GF-D8 (cell line): ENCODE results near the gene FBXO21.
"Not testable (repeated sequence)": the region's sequence is repeated elsewhere in the genome, so short reads cannot be mapped to it uniquely, and the experiment has no call there.

Experiments used
- DNase-seq: peaks from one replicate; lab custom pipeline; 2025; lab: John Stamatoyannopoulos, UW

Gene FBXO21

GRCh38 chr12:117199956-117200744 lies 9.9 kb upstream of the FBXO21 start:
- not testable (repeated sequence) for DNase-seq

GRCh38 chr12:117196334-117196733 lies 6.1 kb upstream of the FBXO21 start:
- DNase-seq, result not testable (repeated sequence)

- DNase-seq, result not testable (repeated sequence)
Observed at GRCh38 chr12:117195027-117195426, 4.8 kb upstream of the FBXO21 start.

- DNase-seq, result no peak
Observed at GRCh38 chr12:117193903-117194302, 3.6 kb upstream of the FBXO21 start.

GRCh38 chr12:117192581-117192980 lies 2.3 kb upstream of the FBXO21 start:
- not testable (repeated sequence) for DNase-seq

- no peak for DNase-seq
Observed at GRCh38 chr12:117192057-117192456, 1.8 kb upstream of the FBXO21 start.

GRCh38 chr12:117189725-117190209 lies 503 bp downstream of the FBXO21 start:
- DNase-seq, result no peak

GRCh38 chr12:117188961-117189724 lies 1.1 kb downstream of the FBXO21 start:
- no peak for DNase-seq

- DNase-seq, result no peak
Observed at GRCh38 chr12:117188121-117188665, 2.1 kb downstream of the FBXO21 start.

GRCh38 chr12:117187421-117187820 lies 2.8 kb downstream of the FBXO21 start:
- DNase-seq, result no peak

- DNase-seq, result no peak
Observed at GRCh38 chr12:117182866-117183265, 7.4 kb downstream of the FBXO21 start.

GRCh38 chr12:117181468-117181843 lies 8.8 kb downstream of the FBXO21 start:
- DNase-seq, result not testable (repeated sequence)

- no peak for DNase-seq
Observed at GRCh38 chr12:117180758-117181467, 9.4 kb downstream of the FBXO21 start.

- DNase-seq, result no peak
Observed at GRCh38 chr12:117178745-117179144, 11.5 kb downstream of the FBXO21 start.

GRCh38 chr12:117178301-117178700 lies 12.0 kb downstream of the FBXO21 start:
- no peak for DNase-seq

- no peak for DNase-seq
Observed at GRCh38 chr12:117172168-117172567, 18.1 kb downstream of the FBXO21 start.

GRCh38 chr12:117171499-117172162 lies 18.6 kb downstream of the FBXO21 start:
- no peak for DNase-seq

GRCh38 chr12:117169548-117169947 lies 20.7 kb downstream of the FBXO21 start:
- DNase-seq, result no peak

- DNase-seq, result no peak
Observed at GRCh38 chr12:117168976-117169375, 21.3 kb downstream of the FBXO21 start.

- no peak for DNase-seq
Observed at GRCh38 chr12:117167769-117168168, 22.5 kb downstream of the FBXO21 start.

GRCh38 chr12:117166107-117166506 lies 24.2 kb downstream of the FBXO21 start:
- no peak for DNase-seq

GRCh38 chr12:117165342-117165741 lies 24.9 kb downstream of the FBXO21 start:
- DNase-seq, result no peak
